ENCODE measurements around the gene DGKI.

- TF ChIP-seq CTCF (IDR thresholded peaks at IDR 0.05) (no peak), POLR2A (IDR thresholded peaks at IDR 0.05) (no peak)
These were observed 75.1 kb downstream of the DGKI start for GRCh38 chr7:137771679-137772078.
